CD14-positive monocyte (primary cell): ENCODE results near the gene PCID2. TPM values are rescaled to one million over a fixed set of nuclear protein-coding genes. Genes with fewer than 3 reads are reported as not detected.

Experiments
- DNase-seq, 3 donors: peaks; one replicate each; pipeline ENCODE4 v3.0.0-alpha.2; 2011 to 2022
- H2AFZ ChIP-seq: 2 replicates; pipeline ENCODE4 v1.6.0; 2012; ENCODE audit warnings: mild to moderate bottlenecking, low read depth, low read length, inconsistent platforms; ENCODE audit not compliant: insufficient read depth, poor library complexity, severe bottlenecking
- H3K27ac ChIP-seq, 2 donors: 1 replicate in 1 of 2; 2 replicates in 1 of 2; pipeline ENCODE4 v1.5.1; 2012 to 2013; ENCODE audit warnings: low read length in 2 of 2, control low read depth in 1 of 2, inconsistent platforms in 1 of 2, low read depth in 1 of 2, mild to moderate bottlenecking in 1 of 2
- H3K27me3 ChIP-seq, 2 donors: one replicate each; pipeline versions ENCODE4 v1.6.0 to v1.6.1; 2011 to 2013; ENCODE audit warnings: low read length in 2 of 2; ENCODE audit not compliant: control insufficient read depth in 2 of 2, insufficient read depth in 2 of 2
- H3K36me3 ChIP-seq, 2 donors: replicated peaks in 1 of 2; 1 replicate in 1 of 2; 2 replicates in 1 of 2; pipeline versions ENCODE4 v1.5.1 to v1.6.1; 2012 to 2013; ENCODE audit warnings: low read length in 2 of 2, control low read depth in 1 of 2, inconsistent platforms in 1 of 2, mild to moderate bottlenecking in 1 of 2; ENCODE audit not compliant: insufficient read depth in 2 of 2, control insufficient read depth in 1 of 2
- H3K4me1 ChIP-seq, 2 donors: 1 replicate in 1 of 2; 2 replicates in 1 of 2; pipeline versions ENCODE4 v1.5.1 to v1.6.1; 2012 to 2013; ENCODE audit warnings: low read length in 2 of 2, control low read depth in 1 of 2, inconsistent platforms in 1 of 2, mild to moderate bottlenecking in 1 of 2, moderate library complexity in 1 of 2; ENCODE audit not compliant: insufficient read depth in 2 of 2, control insufficient read depth in 1 of 2
- H3K4me2 ChIP-seq: replicated peaks from 2 replicates; pipeline ENCODE3; 2012; ENCODE audit warnings: low read length, moderate library complexity, mild to moderate bottlenecking; ENCODE audit not compliant: poor library complexity, severe bottlenecking; ENCODE audit errors: extremely low read depth
- H3K4me3 ChIP-seq, 3 experiments: fragments of 200-600 bp in 1 of 3; sonication (generic) in 1 of 3; replicated peaks in 1 of 3; 1 replicate in 2 of 3; 2 replicates in 1 of 3; pipeline ENCODE4 v1.5.1; 2011 to 2013; ENCODE audit warnings: low read length in 3 of 3, mild to moderate bottlenecking in 3 of 3, control low read depth in 2 of 3, low read depth in 2 of 3, inconsistent platforms in 1 of 3, moderate library complexity in 1 of 3
- H3K79me2 ChIP-seq: 2 replicates; pipeline ENCODE4 v1.6.0; 2012; ENCODE audit warnings: mild to moderate bottlenecking, control low read depth, inconsistent platforms, low read length, moderate library complexity; ENCODE audit not compliant: insufficient read depth
- H3K9ac ChIP-seq: 2 replicates; pipeline ENCODE4 v1.6.0; 2017; ENCODE audit warnings: low read length, mild to moderate bottlenecking; ENCODE audit not compliant: insufficient read depth, poor library complexity, severe bottlenecking
- H3K9me3 ChIP-seq, 2 donors: replicated peaks in 1 of 2; 1 replicate in 1 of 2; 2 replicates in 1 of 2; pipeline versions ENCODE4 v1.5.1 to v1.6.1; 2012 to 2013; ENCODE audit warnings: low read length in 2 of 2, control low read depth in 1 of 2; ENCODE audit not compliant: control insufficient read depth in 1 of 2, insufficient read depth in 1 of 2
- H4K20me1 ChIP-seq: 2 replicates; pipeline ENCODE4 v1.6.0; 2012; ENCODE audit warnings: mild to moderate bottlenecking, low read length, control low read depth, moderate library complexity; ENCODE audit not compliant: insufficient read depth
- H3K27ac Mint-ChIP-seq, 7 donors: one replicate each; pipeline ENCODE4 v1.8.0; 2020; ENCODE audit warnings: mild to moderate bottlenecking in 7 of 7, mixed read lengths in 7 of 7, moderate library complexity in 6 of 7, inconsistent platforms in 2 of 7
- H3K27me3 Mint-ChIP-seq, 3 donors: one replicate each; pipeline ENCODE4 v1.8.0; 2021 to 2022; ENCODE audit warnings: low read depth in 3 of 3, mild to moderate bottlenecking in 3 of 3, mixed read lengths in 3 of 3, moderate library complexity in 3 of 3, inconsistent platforms in 1 of 3
- H3K36me3 Mint-ChIP-seq, 2 donors: one replicate each; pipeline ENCODE4 v1.8.0; 2020; ENCODE audit warnings: mixed read lengths in 2 of 2, inconsistent platforms in 1 of 2, mild to moderate bottlenecking in 1 of 2
- H3K4me1 Mint-ChIP-seq: one replicate; pipeline ENCODE4 v1.8.0; 2020; ENCODE audit warnings: mild to moderate bottlenecking, mixed read lengths
- H3K4me3 Mint-ChIP-seq, 2 donors: one replicate each; pipeline ENCODE4 v1.8.0; 2020; ENCODE audit warnings: mild to moderate bottlenecking in 2 of 2, mixed read lengths in 2 of 2, moderate library complexity in 1 of 2
- H3K9me3 Mint-ChIP-seq, 7 donors: one replicate each; pipeline ENCODE4 v1.8.0; 2020 to 2022; ENCODE audit warnings: mixed read lengths in 7 of 7, mild to moderate bottlenecking in 6 of 7, moderate library complexity in 6 of 7, inconsistent platforms in 2 of 7
- CTCF ChIP-seq: fragments of 200-600 bp; IDR thresholded peaks from one replicate; pipeline ENCODE4 v1.8.0; 2022; ENCODE audit warnings: antibody characterized with exemption, mild to moderate bottlenecking
- WGBS: methylation state at CpG from one replicate; pipeline ENCODE4 v1.1.5; 2013; ENCODE audit warnings: missing lambda C conversion rate; ENCODE audit not compliant: insufficient coverage; 5-methylcytosine and 5-hydroxymethylcytosine counted together
- intact Hi-C, 2 donors: fragments of 100-400 bp; cut with micrococcal nuclease; formaldehyde crosslinking; loops; one replicate each; pipeline versions ENCODE4 v1.15.0 to v1.15.1; 2023
- polyA plus RNA-seq, 3 donors: library from polyadenylated mRNA; depleted of rRNA in 1 of 3; unstranded in 2 of 3; stranded (reverse) in 1 of 3; fragments of 300-500 nt in 2 of 3; fragments of >200 nt in 1 of 3; fragmentation: Illumina TruSeq in 2 of 3; gene quantifications; 1 replicate in 2 of 3; 2 replicates in 1 of 3; pipeline ENCODE4 v1.2.3, GENCODE V29; 2012 to 2021

Gene PCID2
- polyA plus RNA-seq, 3 donors = 31.5 to 39.8 (median 34.2) TPM

DNA sequence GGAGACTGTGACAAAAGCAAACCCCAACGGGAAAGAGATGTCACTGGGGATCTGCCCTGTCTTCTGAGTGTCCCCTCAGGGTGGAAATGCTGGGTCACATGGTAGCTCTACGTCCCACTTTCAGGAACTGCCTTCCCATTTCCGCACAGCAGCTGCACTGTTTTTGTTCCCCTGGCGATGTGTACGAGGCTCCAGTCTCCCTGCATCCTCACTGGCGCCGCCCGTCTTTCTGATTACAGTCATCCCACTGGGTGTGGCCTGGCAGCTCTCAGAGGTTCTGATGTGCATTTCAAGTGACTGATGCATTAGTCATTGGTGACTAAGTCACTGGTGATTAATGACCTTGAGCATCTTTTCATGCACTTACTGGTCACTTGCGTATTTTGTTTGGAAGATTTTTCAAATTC is 21.2 kb downstream of the PCID2 start:
- Mint-ChIP-seq H3K36me3 (peaks cover 71 to 77% of the 10 kb centered on the region in 2 donors), H3K27ac (peak overlapping the region; percentile 72 to 95 (median 86)), H3K4me1 (peaks cover 11% of the 10 kb centered on the region), H3K27me3 (peaks cover 0 to 2% (median 2%) of the 10 kb centered on the region in 3 donors), H3K4me3 (peak overlapping the region in 1 of 2 donors; percentile 34), H3K9me3 (no peaks in the 10 kb centered on the region)
- peak overlapping the region in 1 of 2 donors; percentile 83 for H3K27ac ChIP-seq
- H3K9ac ChIP-seq = peak overlapping the region; percentile 36
- H3K27me3 ChIP-seq = no peaks in the 10 kb centered on the region
- peaks cover 0 to 10% of the 10 kb centered on the region in 2 donors for H3K4me1 ChIP-seq
- H4K20me1 ChIP-seq = no peaks in the 10 kb centered on the region
- H2AFZ ChIP-seq = no peak overlapping the region
- intact Hi-C loops = no loop called here
- H3K9me3 ChIP-seq = no peaks in the 10 kb centered on the region
- H3K79me2 ChIP-seq = no peaks in the 10 kb centered on the region
- H3K36me3 ChIP-seq = peaks cover 48 to 72% of the 10 kb centered on the region in 2 donors
- no peak overlapping the region for H3K4me2 ChIP-seq
- no peak for TF ChIP-seq CTCF
- DNase-seq = peak; percentile 74 to 88 (median 86)
- no peak overlapping the region for H3K4me3 ChIP-seq
- WGBS = 32% methylated on average over 8 of the region's 9 CpGs

DNA sequence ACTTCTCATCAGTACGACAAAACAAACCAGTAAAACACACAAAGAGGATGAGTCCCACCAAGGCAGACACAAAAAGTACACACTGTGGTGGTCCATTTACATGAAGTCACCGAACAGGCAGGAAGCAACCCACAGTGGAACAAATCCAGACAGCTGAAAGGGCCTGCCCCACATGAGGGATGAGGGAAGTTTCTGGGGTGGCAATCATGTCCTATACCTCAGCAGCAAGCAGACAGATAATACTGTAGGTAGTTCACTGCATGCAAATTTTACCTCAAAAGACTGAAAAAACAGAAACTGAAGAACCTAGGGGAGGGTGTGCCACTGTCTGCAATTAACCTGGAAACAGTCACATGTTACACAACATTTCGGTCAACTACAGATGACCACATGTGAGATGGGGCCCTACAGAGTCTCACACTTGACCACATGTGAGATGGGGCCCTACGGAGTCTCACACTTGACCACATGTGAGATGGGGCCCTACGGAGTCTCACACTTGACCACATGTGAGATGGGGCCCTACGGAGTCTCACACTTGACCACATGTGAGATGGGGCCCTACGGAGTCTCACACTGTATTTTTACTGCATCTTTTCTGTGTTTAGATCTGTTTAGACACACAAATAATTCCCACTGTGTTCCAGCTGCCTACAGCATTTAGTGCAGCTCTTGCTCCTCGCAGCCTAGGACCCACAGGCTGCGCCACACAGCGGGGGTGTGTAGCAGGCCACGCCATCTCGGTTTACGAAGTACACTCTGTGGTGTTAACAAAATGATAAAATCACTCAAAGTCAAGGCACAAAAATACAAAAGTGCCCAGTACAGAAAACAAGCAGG is 22.2 kb downstream of the PCID2 start:
- 96% methylated on average over 8 of the region's 13 CpGs for WGBS
- intact Hi-C loops = no loop called here
- no peak overlapping the region for H3K4me2 ChIP-seq
- peak overlapping the region in 1 of 2 donors; percentile 83 for H3K27ac ChIP-seq
- Mint-ChIP-seq H3K27me3 (peaks cover 0 to 2% (median 2%) of the 10 kb centered on the region in 3 donors), H3K36me3 (peaks cover 73 to 82% of the 10 kb centered on the region in 2 donors), H3K4me1 (peaks cover 11% of the 10 kb centered on the region), H3K4me3 (no peak overlapping the region), H3K9me3 (no peaks in the 10 kb centered on the region), H3K27ac (peak overlapping the region in 6 of 7 donors; percentile 17 to 83 (median 81))
- no peak for DNase-seq
- H3K9ac ChIP-seq = no peak overlapping the region
- peaks cover 0 to 10% of the 10 kb centered on the region in 2 donors for H3K4me1 ChIP-seq
- no peak for TF ChIP-seq CTCF
- no peak overlapping the region for H2AFZ ChIP-seq
- no peaks in the 10 kb centered on the region for H3K9me3 ChIP-seq
- H3K27me3 ChIP-seq = no peaks in the 10 kb centered on the region
- H4K20me1 ChIP-seq = no peaks in the 10 kb centered on the region
- no peaks in the 10 kb centered on the region for H3K79me2 ChIP-seq
- H3K36me3 ChIP-seq = peaks cover 52 to 72% of the 10 kb centered on the region in 2 donors
- no peak overlapping the region for H3K4me3 ChIP-seq
